ENCODE results near the gene TBX2. TPM values are rescaled to one million over a fixed set of nuclear protein-coding genes. Genes with fewer than 3 reads are reported as not detected.

The TBX2 gene
- total RNA-seq, 1 experiment from 2014 or later, result not detected

DNA sequence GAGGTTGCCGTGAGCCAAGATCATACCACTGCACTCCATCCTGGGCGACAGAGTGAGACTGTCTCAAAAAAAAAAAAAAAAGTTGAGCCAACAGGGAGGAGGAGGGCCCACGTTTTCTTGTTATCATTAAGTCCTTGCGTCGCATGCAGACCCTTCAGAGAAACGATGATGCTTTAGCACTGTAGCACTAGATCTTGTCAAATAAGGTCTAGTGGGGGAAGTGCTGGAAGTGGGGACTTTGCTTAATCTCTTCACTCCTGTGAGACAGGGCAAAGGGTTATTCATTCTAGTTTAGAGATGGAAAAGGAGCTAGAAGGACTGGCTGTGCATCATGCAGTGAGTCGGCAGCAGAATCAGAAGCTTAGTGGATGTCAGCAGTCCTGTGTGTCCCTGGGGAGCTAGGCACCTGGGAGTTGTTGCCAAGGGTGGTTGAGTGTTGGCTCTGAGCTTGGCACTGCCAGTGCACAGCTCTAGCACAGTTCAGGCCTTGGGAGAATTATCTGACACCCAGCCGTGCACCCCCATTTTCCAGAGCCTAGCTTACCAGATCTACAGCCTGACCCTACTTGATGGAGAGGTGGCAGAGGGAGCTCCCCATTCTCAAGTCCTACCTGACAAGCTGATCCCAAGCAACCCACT lies 33.4 kb upstream of the TBX2 start:
- no TSS peak for BruUV-seq (replicated peaks)

DNA sequence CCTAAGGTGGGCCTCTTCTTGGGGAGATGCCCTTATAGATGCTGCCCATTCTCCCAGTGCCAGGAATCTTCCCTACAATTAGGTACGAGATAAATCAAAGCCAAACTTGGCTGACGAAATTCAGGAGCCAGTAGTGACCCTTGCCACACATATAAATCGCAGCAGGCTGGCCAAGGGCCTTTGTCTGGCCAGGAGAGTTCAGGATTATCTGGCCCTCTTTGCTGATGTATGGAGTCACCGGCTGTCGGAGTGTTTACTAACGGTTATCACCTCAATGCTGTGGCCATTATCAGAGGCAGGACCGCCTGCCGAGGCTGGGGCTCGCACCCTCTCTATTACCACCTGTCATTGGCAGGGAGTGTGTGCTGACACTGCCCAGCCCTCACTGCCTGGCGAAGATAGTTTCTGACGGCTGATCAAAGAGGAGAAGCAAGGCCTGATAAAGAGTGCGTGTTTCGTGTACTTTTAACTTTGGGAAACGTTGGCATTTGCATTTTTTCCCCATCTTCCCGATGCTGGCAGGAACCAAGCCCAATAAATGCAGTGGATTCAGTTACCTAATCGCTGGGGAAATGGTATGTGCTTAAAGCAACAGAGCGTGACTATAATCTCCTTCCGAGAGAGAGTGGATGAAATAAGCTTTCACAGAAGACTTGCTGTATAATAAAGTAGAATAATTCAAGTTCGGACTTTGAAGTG lies 32.8 kb upstream of the TBX2 start:
- no peaks in the 10 kb centered on the region for H3K27me3 ChIP-seq (replicated peaks; ENCODE audit: insufficient read depth, low read depth, low read length, poor library complexity)
- intact Hi-C loops (cut with micrococcal nuclease; ENCODE audit: unreplicated experiment), result no loop called here
- no peak overlapping the region for H3K4me3 ChIP-seq (ENCODE audit: low read depth, low read length, poor library complexity, severe bottlenecking)
- no peak overlapping the region for H3K27ac ChIP-seq (ENCODE audit: low read depth, low read length, poor library complexity, severe bottlenecking)
- POLR2A ChIA-PET (ENCODE audit: low non-redundant PET), result no interaction called here
- H3K36me3 ChIP-seq (ENCODE audit: insufficient read depth, low read length, poor library complexity, severe bottlenecking), result no peaks in the 10 kb centered on the region
- no peak for DNase-seq (ENCODE audit: low spot score)
- no TSS peak for BruUV-seq (replicated peaks)
- TF ChIP-seq EZH2 (IDR thresholded peaks at IDR 0.05; ENCODE audit: borderline replicate concordance, low read depth, low read length, poor library complexity, severe bottlenecking) (no peak), CTCF (conservative IDR thresholded peaks at IDR 0.05; ENCODE audit: low read depth, low read length) (no peak)
- no peaks in the 10 kb centered on the region for H3K9me3 ChIP-seq (ENCODE audit: low read depth, low read length, poor library complexity, severe bottlenecking)
- no peaks in the 10 kb centered on the region for H3K4me1 ChIP-seq (ENCODE audit: insufficient read depth, low read length, poor library complexity, severe bottlenecking)
- CTCF ChIA-PET, result no interaction called here

More for the DNA sequence above, 33.4 kb upstream of the TBX2 start:
- Histone ChIP-seq H3K9me3 (ENCODE audit: low read depth, low read length, poor library complexity, severe bottlenecking) (no peaks in the 10 kb centered on the region), H3K36me3 (ENCODE audit: insufficient read depth, low read length, poor library complexity, severe bottlenecking) (no peaks in the 10 kb centered on the region), H3K27me3 (replicated peaks; ENCODE audit: insufficient read depth, low read depth, low read length, poor library complexity) (no peaks in the 10 kb centered on the region), H3K4me3 (ENCODE audit: low read depth, low read length, poor library complexity, severe bottlenecking) (no peak overlapping the region), H3K27ac (ENCODE audit: low read depth, low read length, poor library complexity, severe bottlenecking) (no peak overlapping the region), H3K4me1 (ENCODE audit: insufficient read depth, low read length, poor library complexity, severe bottlenecking) (no peaks in the 10 kb centered on the region)
- intact Hi-C loops (cut with micrococcal nuclease; ENCODE audit: unreplicated experiment), result no loop called here
- no peak for DNase-seq (ENCODE audit: low spot score)
- CTCF ChIA-PET, result no interaction called here
- POLR2A ChIA-PET (ENCODE audit: low non-redundant PET), result no interaction called here
- no peak for TF ChIP-seq EZH2 (IDR thresholded peaks at IDR 0.05; ENCODE audit: borderline replicate concordance, low read depth, low read length, poor library complexity, severe bottlenecking)

- TF ChIP-seq EZH2 (IDR thresholded peaks at IDR 0.05; ENCODE audit: borderline replicate concordance, low read depth, low read length, poor library complexity, severe bottlenecking) (no peak), CTCF (conservative IDR thresholded peaks at IDR 0.05; ENCODE audit: low read depth, low read length) (no peak)
- POLR2A ChIA-PET (ENCODE audit: low non-redundant PET), result no interaction called here
These were observed 31.4 kb upstream of the TBX2 start for GRCh38 chr17:61368049-61368831.

More at GRCh38 chr17:61368049-61368831, 31.4 kb upstream of the TBX2 start:
- H3K4me1 ChIP-seq (ENCODE audit: insufficient read depth, low read length, poor library complexity, severe bottlenecking), result no peaks in the 10 kb centered on the region
- intact Hi-C loops (cut with micrococcal nuclease; ENCODE audit: unreplicated experiment), result no loop called here
- H3K9me3 ChIP-seq (ENCODE audit: low read depth, low read length, poor library complexity, severe bottlenecking), result no peaks in the 10 kb centered on the region
- H3K36me3 ChIP-seq (ENCODE audit: insufficient read depth, low read length, poor library complexity, severe bottlenecking), result no peaks in the 10 kb centered on the region
- BruUV-seq (replicated peaks), result no TSS peak
- CTCF ChIA-PET, result no interaction called here
- no peak for DNase-seq (ENCODE audit: low spot score)
- no peak overlapping the region for H3K4me3 ChIP-seq (ENCODE audit: low read depth, low read length, poor library complexity, severe bottlenecking)
- no peaks in the 10 kb centered on the region for H3K27me3 ChIP-seq (replicated peaks; ENCODE audit: insufficient read depth, low read depth, low read length, poor library complexity)
- H3K27ac ChIP-seq (ENCODE audit: low read depth, low read length, poor library complexity, severe bottlenecking), result no peak overlapping the region

All from A673 (cell line).